Globus pallidus (tissue), 1 donor: ENCODE measurements around the gene PRSS50.

Source experiments
- DNase-seq: peaks from one replicate; pipeline ENCODE4 v3.0.0-alpha.2; 2015; ENCODE audit warnings: low spot score

PRSS50 gene

DNA sequence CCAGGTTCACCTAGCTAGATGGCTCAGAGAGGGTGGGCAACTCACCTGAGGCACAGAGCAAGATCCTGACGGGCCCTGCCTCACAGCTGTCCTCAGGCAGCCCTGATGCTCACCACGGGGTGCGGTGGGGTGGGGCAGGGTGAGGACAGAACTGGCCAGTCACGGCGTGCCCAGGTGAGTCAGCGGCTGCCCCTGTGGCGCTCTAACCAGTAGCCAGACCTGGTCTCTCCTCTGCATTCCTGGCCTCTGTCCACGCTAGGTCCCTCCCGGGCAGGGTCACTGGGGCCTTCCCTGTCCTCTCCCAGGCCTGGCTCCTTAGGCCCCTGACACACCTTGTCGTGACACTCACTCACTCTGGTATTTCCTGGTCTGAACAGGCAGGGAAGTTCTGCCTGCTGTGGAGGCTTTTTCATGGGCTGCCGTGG is 25.1 kb downstream of the PRSS50 start:
- no peak for DNase-seq

DNA sequence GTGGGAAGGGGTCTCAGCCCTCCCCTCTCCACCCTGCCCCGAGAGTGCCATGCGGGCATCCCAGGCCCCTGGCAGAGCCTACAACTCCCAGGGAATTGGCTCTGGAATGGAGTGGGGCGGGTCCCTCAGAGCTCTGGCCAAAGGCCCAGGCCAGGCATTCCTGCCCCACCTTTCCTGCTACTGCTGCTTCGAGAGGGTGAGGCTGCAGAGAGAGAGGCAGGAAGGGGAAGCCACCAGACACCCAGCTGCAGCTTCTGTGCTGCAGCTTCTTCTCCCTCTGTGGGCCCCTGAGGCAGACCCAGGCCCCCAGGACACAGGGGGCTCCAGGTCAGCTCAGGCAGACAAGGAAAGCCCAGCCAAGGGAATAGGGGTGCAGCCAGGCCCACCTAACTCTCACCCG is 26.9 kb downstream of the PRSS50 start:
- no peak for DNase-seq

DNA sequence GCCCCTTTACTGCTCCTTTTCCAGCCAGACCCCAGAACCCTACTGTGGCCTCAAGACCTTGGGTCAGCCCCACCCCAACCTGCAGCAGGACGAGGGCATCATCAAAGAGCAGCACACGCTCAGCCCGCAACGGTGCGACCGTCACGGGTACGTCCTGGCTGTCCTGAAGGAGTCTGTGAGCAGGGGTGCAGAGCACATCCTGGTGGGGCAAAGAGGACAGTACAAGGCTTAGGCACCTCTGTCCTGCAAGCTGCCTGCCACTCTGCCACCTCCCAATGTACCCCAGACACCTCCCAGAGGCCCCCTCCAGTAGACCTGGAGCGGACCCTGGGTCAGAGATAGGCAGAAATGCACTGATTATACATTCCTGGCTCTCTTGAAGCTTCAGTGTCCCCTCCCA is 32.2 kb downstream of the PRSS50 start:
- DNase-seq = no peak

DNA sequence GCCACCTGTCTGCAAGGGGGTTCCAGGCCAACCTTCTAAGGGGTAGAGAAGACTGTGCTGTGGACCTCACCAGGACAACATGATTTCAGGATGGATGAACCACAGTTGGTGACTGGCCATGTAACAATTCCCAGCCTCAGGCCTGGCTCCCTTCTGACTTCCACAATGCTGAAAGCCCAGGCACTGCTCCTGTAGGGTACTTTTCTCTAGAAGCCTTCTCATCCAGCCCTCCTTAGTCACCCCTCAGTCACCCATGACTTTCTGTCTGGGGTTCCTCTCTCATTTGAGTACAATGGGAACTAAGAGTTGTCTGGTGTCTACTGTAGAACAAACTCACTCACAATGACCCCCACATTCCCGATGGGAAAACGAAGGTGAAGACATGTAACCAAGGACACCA is 32.8 kb downstream of the PRSS50 start:
- no peak for DNase-seq

DNA sequence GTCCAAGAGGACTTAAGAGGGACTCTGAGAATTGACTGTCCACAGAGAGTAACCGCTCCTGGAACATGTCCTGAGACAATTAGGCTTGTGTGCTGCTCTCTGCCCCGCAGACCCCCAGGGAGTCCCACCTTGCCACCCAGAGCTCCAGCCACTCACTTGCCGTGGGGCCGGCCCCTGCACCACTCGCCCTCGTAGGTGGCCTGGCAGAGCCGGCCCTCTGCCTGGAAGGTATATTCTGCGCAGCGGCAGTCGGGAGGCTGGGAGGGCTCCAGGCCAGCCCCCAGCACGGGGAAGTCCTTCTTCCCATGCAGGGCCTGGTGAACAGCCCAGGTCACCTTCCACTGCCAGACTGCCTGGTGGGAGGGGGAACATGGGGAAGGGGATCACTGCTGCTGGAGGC is 34.7 kb downstream of the PRSS50 start:
- no peak for DNase-seq

DNA sequence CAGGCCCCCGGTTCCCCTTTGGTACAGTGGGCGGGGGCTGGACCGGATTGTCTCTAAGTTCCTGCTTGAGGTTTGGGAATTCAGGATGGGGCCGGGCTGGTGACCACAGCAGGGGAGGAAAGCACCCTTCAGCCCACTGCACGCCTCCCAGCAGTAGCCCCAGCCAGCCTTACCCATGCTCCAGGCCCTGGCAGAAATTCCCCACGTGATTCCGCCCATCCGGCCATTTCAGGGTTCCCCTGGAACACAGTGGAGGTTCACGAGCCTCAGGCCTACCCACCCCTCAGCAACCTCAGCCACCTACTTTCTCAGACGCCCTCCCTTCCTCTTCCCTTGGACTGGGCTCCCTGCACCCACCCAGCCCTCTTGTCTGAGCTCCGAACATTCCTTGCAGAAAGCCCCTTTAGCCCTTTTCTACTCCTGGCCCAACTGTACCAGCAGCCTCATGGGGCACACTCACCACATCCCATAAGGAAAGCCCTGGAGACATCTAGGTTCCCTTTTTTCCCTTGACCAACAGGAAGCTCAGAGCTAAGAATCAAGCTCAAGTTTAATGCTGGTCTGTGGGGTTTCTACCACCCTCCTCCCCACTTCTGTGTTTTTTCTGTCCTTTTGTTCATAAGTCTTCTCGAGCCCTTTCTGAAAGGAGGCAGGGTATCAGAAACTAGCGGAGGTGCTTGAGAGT is 35.7 kb downstream of the PRSS50 start:
- DNase-seq = no peak

DNA sequence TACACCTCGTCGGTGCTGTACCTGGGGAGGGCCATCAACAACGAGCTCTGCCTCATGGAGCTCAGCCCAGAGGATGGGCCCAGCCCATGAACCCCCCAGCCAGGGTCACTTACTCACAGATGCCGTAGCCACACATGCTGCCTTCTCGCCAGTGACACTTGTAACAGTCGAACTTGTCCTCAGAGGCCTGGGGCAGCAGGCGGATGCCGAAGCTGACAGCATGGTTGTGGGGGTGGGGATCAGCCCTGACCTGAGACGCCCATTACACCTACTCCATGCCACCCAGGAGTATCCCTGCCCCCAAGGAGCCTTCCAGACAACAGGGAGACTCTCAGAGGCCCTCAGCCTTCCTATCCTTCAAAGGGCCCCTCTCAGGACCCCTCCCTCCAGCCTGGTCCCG is 36.3 kb downstream of the PRSS50 start:
- no peak for DNase-seq

DNA sequence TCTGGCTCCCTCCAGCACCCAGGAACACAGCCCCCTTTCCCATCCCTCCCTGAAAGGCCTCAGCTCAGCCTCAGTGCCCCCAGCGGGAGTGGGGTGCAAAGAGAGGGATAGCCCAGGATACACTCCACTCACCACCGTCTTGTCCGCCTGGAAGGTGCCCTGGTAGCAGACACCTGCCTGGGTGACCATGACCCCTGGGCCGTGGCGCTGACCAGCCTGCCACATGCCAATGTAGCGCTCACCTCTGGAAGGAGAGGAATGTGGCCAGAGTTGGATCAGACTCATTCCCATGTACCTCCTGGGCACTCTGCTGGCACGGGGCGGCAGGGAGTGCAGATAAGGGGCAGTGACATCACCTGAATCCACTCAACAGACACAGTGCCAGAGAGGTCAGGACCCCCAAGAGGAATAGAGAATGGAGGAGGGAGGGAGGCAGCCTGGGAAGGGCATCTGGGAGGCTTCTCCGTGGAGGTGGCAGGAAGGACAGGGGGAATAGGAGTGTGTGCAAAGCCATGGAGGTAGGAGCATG is 37.3 kb downstream of the PRSS50 start:
- DNase-seq = no peak

DNA sequence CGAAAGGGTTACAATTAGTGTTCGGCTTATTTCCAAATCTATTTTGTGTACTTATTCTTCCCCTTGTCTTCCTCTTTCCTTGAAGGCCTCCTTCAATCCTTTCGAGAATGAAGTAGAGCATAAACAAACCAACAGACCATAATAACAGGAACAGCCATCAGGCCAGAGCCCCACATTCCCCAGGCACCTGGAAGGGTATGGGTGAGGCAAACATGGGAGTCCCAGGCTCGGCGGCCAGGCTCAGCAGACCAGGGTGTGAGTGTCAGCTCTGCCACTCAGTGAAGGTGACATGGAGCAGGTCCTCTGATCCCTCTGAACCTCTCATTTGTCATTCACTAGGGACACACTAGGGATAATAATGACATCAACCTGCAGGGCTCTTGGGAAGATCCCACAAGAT is 38.0 kb downstream of the PRSS50 start:
- DNase-seq = no peak

DNA sequence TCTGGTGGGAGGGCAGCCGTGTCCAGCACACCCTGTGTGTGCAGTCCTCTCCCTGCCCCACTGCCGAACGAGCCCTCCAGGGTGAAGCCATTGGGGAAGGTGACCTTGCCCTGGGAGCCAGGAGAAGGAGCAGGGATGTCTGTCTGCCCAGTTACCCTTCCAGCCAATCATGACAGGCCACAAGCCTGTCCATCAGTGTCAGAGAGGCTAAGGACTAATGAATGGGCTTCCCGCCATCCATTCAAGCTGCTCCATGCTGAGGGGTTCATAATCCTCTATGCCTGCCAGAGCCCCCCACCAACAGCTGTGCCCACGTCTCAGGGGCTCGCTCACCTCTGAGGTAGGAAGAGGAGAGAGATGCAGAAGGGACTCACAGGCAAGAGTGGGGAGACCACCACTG is 39.4 kb downstream of the PRSS50 start:
- DNase-seq = no peak

DNA sequence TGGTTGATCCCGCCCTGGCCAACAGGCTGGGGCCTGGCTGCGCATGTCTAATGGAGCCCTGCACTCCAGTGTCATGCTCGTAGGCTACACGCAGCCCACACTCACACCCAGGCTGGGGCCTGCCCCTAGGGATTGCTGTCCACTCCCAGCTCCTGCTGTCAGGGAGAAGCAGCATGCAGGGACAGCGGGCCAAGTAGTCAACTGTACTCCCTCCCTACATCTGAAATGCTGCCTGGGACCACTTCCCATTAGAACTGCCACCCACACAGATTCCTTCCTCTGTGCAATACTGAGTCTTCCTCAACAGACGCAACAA is 40.3 kb downstream of the PRSS50 start:
- DNase-seq = no peak

DNA sequence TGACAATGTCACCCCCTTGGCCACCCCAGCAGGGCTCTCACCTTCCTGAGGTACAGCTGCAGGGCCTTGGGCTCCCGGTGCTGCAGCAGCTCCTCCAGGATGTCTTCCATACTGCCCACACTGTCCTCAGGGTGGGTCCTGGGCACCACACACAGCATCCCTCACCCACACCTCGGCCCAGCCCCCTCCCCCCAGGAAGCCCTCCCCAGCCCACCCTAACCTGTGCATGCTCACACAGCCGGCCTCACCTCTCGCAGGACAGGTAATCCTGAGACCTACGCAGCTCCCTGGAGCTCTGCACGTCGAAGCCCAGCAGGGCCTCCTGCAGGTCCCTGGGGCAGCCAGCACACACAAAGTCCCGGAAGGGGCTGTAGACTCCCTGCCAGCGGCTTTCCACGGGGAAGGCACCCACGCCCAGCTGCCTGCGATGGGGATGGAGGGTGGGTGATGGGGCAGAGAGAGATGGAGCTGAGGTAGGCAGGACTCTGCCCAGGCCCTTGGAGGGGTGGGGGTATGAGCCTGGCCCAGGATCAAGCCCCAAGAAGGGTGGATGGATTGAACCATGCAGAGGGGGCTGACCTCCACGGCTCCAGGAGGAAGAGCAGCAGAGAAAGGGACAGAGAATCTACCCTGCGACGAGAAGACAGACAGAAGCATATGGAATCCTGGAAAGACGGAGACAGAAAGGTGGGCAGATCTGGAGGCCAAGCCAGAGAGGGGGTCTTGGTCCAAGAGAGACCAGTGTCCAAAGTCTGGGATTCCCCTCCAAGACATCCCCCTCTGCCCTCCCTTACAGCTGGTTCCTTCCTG is 40.9 kb downstream of the PRSS50 start:
- no peak for DNase-seq

DNA sequence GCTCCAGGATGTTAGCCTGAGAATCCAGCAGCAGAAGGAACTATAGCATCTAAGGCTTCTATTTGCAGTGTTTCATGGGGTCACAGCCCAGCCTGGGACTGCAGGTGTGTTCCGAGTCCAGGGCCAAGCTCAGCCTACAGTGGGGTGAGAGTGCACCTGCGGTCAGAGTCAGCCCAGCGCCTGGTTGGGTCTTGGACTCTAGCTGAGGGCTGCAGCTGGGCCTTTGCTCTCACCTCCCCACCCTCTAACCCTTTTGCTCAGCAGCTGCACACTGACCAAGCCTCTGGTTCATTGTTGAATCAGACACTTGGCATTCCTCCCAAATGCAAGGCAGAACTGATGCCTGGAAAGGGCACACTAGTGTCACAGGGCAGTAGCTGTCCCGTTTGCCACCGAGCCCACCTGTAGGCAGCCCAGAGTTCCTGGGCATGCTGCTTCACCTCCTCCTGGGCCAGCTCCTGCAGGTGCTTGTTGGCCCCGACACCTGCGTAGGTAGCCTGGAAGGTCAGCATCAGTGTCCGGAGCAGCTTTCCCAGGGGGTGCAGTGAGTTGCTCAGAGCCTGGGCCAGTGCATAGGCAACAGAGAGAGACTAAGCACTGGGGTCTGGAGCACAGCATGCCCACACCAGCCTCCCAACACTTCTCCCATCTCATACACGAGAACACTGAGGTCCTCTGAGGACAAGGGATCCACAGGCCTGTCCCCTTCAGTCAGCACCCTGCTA is 41.7 kb downstream of the PRSS50 start:
- DNase-seq = peak; percentile 61

DNA sequence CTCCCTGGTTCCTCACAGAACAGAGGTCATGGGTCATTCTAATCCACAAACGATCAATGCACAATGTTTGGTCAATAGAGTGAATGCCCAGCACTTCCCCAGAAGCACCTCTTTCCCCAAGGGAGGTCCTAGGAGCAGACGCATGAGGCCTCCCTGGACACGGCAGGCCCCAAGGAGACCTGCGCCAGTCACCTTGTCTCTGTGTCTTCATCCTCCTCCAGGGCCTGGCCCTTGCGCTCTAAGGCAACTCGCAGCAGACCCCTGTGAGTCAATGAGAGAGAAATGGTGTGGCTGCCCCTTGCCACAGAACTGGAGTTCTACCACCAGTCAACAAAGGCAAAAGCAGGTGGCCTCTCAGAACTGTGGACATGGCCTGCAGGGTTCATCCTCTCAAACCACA is 42.2 kb downstream of the PRSS50 start:
- DNase-seq = no peak

DNA sequence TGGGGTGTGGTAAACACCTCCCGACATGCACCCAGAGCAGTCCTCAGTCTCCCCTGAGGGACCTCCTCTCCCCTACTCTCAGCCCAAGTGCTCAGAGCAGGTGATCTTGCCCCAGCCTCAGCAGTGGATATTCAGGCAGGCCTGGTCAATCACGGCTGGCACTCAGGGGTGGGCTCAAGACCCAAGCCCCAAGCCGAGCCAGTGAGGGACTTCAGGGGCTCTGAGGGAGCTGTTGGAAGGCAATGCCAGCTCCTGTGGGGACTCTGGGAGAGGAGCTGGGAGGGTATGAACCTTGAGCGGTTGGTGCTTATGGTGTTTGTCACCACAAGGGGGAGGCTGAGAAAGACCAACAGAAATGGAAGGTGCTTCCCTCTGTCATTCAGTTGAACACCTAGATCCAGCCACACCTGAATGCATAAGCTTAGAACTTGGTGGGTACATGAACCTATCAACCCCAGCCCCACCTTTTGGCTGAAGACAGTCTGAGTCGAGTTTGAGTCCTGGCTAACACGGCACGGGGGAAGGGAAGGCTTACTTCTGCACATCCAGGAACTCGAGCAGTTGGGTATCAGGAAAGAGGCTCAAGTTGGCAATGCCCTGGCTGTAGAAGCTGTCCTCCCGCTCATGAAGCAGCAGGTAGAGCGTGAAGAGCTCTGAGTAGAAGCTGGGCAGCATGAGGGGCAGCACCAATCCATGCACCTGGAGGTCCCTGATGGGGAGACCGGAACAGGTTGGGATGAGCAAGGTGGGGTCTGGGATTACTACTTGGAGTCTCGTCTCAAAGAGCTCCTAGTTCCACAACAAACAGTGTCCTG is 43.4 kb downstream of the PRSS50 start:
- DNase-seq = no peak

DNA sequence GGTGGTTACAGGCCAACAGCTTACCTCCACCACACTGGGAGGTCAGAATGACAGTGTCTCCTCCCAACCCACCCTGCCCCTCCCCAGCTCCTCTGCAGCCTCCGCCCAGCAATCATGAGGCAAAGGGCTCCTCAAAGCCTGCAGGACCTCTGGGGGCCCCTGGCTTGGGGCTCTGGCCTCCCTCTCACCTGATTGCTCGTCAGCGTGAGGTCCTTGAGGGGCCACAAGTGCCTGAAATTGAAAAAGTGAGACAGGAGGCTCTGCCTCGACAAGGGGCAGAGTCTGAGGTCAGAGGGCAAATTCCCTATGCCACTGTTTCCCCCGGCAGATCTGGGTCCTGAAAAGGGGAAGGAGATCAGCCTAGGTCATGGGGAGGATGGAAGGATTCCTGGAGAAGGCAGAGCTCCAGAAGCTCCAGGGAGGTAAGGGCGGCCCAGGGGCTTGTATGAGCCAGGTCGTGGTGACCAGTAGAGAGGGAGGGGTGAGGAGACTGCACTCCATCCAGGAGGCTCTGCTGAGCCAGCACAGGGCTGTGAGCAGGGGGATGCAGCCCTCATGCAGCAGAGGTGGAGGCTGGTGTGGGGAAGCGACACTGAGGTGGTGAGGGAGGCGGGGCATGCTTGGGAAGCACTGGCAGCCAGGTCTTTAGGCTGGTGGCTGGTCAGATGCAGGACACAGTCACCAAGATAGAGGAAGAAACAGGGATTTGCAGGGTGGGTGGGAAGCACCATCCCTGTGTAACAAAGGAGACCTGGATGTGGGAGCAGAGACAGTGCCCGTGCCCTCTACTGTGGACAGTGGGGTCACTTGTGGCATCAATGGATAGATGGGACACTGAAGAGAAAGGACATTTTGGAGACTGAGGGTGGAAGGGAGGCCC is 44.3 kb downstream of the PRSS50 start:
- no peak for DNase-seq

DNA sequence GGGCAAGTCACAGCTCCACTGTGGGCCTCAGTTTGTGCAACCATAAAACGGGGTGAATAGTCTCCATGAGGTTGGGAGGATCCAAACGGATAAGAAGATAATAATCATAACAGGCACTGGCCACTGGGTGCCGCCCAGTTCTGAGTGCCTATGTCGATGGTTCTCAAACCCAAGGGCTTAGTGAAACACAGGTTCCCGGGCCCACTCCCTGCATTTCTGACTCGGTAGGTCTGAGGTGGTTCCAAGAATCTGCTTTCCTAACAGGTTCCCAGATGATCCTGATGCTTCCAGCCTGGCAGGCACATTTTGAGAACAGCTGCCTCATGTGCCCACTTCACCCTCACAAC is 45.3 kb downstream of the PRSS50 start:
- DNase-seq = no peak

DNA sequence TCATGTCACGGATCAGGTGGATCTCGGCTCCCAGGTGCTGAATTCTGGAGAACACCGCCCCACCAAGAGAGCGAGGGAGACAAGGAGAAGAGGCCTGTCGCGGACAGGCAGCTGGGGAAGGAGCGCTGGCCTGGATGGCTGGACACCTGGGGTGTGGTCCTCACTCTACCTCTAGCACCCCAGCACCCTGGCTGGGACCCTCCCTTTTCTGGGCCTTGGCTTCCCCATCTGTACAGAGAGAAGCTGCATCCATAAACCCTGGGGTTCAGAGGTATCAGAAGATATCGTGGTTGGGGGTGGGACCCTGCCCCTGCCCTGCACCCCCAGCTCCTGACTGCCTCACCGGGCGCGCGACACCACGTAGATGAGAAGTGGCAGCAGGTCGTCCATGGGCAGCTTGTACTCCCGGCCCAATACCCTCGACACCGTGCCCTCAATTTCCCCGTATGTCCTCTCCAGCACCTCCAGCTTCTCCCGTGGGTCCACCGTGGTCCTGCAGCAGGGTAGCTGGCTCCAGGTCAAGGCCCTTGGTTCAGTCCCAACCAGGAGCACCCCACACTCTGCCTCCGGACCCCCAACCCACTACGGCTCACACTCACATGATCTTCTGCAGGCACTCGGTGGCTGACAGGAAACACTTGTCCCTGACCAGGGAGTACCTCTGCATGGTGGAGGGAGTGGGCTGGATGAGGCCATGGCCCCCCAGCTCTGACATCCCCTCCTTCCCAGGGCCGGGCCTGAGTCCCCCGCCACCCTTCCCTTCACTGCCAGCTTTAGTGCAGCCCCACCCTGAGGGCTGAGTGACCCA is 45.9 kb downstream of the PRSS50 start:
- no peak for DNase-seq

DNA sequence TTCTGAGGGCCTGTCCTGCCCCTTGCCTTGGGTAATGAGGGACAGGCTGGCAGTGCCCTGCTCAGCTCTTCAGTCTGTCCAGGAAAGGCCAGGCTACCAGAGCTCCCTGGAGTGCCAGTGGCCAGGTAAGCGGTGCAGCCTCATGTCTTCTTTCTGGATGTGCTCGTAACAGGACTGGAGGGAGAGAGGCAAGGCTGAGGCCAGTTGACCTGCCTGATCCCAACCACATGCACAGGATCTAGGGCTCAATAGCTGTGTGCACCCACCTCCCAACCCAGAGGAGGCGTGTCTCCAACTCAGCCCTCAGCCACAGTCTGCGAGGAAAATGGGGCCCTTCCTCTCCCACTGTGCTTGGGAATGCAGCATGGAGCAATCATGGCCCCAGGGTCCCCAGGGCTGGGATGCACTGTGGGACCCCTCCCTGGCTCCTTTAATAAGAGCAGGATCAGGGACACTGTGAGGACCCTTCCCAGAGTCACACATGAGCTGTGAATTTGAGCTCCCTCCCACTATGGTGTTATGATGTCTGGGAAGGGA is 46.7 kb downstream of the PRSS50 start:
- no peak for DNase-seq
